Measurements from ENCODE around the gene NKAIN1.
A peak's percentile ranks its signal among the peaks of the same experiment; 100 is the strongest.

The NKAIN1 gene

GRCh38 chr1:31193729-31194128 lies 46.0 kb downstream of the NKAIN1 start:
- DNase-seq (ENCODE audit: low spot score), result no peak
- no peak for TF ChIP-seq CTCF (IDR thresholded peaks at IDR 0.05; ENCODE audit: extremely low read depth, insufficient read depth, missing control alignments)
- in situ Hi-C loops (cut with MboI; ENCODE audit: low pct_unique_long_range_greater_than_20kb, low sequenced_read_pairs, unreplicated experiment), result no loop called here

- in situ Hi-C loops (cut with MboI; ENCODE audit: low pct_unique_long_range_greater_than_20kb, low sequenced_read_pairs, unreplicated experiment), result no loop called here
- no peak for DNase-seq (ENCODE audit: low spot score)
These were observed 48.4 kb downstream of the NKAIN1 start for GRCh38 chr1:31191281-31191680.

DNA sequence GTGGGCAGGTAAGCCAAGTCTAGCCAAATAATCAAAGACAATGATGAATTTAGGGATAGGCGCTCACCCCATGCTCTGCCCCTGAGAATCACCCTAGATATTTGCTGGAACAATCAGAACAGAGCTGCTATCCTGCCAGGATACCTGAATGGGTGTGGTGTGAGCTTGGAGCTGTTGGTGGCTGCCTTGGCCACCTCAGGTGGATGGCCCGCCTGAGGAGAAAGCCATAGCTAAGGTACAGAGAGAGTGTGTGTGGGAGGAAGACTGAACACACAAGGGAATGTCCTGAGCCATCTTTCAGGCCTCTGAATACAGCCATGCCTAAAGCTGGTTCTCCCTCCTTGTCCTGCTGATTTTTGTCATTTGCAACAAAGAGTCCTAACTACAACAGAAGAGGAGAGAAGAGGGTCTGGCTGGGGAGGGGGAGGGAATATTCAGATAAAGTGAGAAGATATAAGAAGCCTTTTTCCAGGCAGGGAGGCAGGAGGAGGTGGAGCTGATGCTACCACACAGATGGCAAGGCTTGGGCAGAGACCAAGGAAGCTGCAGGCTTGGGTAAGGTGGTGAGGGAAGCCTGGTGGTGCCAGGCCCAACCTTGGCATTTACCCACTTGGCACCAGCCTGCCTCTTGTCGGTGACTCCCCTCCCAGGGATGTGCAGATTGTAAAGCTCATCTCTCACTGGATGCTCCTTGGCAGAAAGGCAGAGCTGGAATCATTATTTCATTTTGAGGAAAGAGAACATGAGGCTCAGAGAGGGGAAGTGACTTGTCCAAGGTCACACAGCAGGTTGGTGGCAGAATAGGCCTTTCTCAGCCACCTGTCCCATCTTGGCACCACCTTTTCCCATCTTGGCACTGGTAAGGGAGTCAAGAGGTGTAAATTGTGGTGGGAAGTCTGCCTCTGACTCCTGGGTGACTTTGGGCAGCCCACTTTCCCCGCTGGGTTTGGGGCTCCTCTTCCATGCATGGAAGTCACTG lies 49.7 kb downstream of the NKAIN1 start:
- no peak for DNase-seq (ENCODE audit: low spot score)
- TF ChIP-seq CTCF (IDR thresholded peaks at IDR 0.05; ENCODE audit: extremely low read depth, insufficient read depth, missing control alignments), result no peak
- in situ Hi-C loops (cut with MboI; ENCODE audit: low pct_unique_long_range_greater_than_20kb, low sequenced_read_pairs, unreplicated experiment), result no loop called here

More at GRCh38 chr1:31191281-31191680, 48.4 kb downstream of the NKAIN1 start:
- no peak for TF ChIP-seq CTCF (IDR thresholded peaks at IDR 0.05; ENCODE audit: extremely low read depth, insufficient read depth, missing control alignments)

- TF ChIP-seq CTCF (IDR thresholded peaks at IDR 0.05; ENCODE audit: extremely low read depth, insufficient read depth, missing control alignments), result peak; percentile 85
- in situ Hi-C loops (cut with MboI; ENCODE audit: low pct_unique_long_range_greater_than_20kb, low sequenced_read_pairs, unreplicated experiment), result no loop called here
- peak; percentile 69 for DNase-seq (ENCODE audit: low spot score)
These were observed 55.6 kb downstream of the NKAIN1 start for GRCh38 chr1:31183927-31184554.

- in situ Hi-C loops (cut with MboI; ENCODE audit: low pct_unique_long_range_greater_than_20kb, low sequenced_read_pairs, unreplicated experiment), result no loop called here
- no peak for DNase-seq (ENCODE audit: low spot score)
- TF ChIP-seq CTCF (IDR thresholded peaks at IDR 0.05; ENCODE audit: extremely low read depth, insufficient read depth, missing control alignments), result no peak
These were observed 56.6 kb downstream of the NKAIN1 start for GRCh38 chr1:31183126-31183525.

DNA sequence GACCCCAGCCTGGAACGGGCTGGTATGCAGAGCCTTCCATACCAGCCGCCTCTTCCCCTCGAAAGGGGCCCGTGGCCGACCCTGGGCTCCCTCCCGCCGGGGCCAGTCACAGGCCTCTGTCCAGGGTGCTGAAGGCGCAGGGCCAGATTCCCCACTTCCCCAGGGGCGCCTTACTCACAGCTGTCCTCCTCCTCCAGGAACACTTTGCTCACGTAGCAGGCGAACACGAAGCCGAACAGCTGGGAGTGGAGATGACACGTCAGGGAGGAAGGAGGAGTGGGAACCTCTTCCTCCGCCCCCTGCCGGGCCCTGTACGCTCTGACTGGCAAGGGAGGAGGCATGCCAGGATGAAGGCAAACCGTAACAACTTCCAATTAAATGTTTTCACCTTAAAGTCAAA lies 57.3 kb downstream of the NKAIN1 start:
- DNase-seq (ENCODE audit: low spot score), result peak; percentile 81
- TF ChIP-seq CTCF (IDR thresholded peaks at IDR 0.05; ENCODE audit: extremely low read depth, insufficient read depth, missing control alignments), result peak; percentile 1
- in situ Hi-C loops (cut with MboI; ENCODE audit: low pct_unique_long_range_greater_than_20kb, low sequenced_read_pairs, unreplicated experiment), result no loop called here

Measured in GM13977 (cell line).